Measurements from ENCODE around the gene HIC1. TPM values are rescaled to one million over a fixed set of nuclear protein-coding genes. Genes with fewer than 3 reads are reported as not detected.

The HIC1 gene
- polyA plus RNA-seq, 1 experiment = 15.1 TPM

DNA sequence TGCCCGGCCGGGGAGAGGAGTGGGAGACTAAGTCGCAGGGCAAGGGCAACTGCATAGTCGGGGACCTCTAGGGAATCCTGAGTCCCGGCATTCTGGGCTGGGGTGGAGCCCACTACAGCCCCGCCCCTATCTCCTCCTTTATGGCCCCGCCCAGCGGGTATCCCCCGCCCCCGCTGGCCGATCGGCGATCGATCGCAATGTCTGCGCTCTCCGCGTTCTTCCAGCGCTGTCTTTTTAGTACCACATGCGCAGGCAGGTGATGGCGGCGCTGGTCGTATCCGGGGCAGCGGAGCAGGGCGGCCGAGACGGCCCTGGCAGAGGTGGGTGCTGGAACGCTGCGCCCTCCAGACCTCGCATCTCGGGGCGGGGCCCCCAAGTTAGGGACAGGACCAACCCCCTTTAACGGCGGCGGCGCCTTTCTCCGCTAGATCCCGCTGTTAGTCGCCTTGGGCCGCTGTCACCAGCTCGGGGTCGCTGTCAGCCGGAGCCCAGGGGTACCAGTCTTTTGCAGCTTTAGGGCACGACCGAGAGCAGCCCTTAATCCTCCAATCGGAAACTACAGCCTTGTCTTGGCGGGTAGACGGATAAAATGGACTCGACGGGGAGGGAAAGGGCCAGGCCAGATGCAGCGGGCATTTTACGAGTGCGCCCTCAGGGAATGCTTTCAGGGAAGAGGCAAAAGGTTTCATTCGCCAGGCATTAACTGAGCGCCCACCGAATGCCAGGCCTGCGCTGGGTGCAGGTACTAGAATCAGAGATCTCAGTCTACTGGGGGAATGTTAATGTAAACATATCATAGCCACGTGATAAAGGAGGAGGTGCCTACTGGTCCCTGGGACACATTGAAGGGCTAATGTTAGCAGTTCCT, 24.8 kb upstream of the HIC1 start, which contains the start of gene DPH1:
TSS of gene DPH1 (plus strand) at position 243 of the 868 bp plus-strand sequence. CDS start at position 260, 17 bp downstream.
- Histone ChIP-seq H3K27me3 (ENCODE audit: control insufficient read depth, insufficient read depth, low read length) (no peaks in the 10 kb centered on the region), H3K4me3 (ENCODE audit: low read depth, low read length) (peak within 1 kb of the TSS; percentile 76), H3K36me3 (ENCODE audit: control insufficient read depth, insufficient read depth, low read length) (peaks cover 4% of the 10 kb centered on the region; the same call in 1 of the 2 replicates)
- TF ChIP-seq, protein P1, sequence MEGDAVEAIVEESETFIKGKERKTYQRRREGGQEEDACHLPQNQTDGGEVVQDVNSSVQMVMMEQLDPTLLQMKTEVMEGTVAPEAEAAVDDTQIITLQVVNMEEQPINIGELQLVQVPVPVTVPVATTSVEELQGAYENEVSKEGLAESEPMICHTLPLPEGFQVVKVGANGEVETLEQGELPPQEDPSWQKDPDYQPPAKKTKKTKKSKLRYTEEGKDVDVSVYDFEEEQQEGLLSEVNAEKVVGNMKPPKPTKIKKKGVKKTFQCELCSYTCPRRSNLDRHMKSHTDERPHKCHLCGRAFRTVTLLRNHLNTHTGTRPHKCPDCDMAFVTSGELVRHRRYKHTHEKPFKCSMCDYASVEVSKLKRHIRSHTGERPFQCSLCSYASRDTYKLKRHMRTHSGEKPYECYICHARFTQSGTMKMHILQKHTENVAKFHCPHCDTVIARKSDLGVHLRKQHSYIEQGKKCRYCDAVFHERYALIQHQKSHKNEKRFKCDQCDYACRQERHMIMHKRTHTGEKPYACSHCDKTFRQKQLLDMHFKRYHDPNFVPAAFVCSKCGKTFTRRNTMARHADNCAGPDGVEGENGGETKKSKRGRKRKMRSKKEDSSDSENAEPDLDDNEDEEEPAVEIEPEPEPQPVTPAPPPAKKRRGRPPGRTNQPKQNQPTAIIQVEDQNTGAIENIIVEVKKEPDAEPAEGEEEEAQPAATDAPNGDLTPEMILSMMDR (IDR thresholded peaks at IDR 0.05; ENCODE audit: insufficient read depth, low read depth, low read length) = no peak
- CTCF ChIA-PET = interaction anchor here (3.6 to 5.0 kb wide), 3 partner anchors 11 to 120 kb away, joined by 12 to 40 read pairs (median 17); partner anchors contain the start of genes HIC1 and OVCA2
- DNase-seq (ENCODE audit: low read depth) = no peak
- POLR2A ChIA-PET = interaction anchor here (0.6 kb wide), 1 partner anchor 127 kb away, joined by 9 read pairs; no protein-coding TSS in a partner anchor

DNA sequence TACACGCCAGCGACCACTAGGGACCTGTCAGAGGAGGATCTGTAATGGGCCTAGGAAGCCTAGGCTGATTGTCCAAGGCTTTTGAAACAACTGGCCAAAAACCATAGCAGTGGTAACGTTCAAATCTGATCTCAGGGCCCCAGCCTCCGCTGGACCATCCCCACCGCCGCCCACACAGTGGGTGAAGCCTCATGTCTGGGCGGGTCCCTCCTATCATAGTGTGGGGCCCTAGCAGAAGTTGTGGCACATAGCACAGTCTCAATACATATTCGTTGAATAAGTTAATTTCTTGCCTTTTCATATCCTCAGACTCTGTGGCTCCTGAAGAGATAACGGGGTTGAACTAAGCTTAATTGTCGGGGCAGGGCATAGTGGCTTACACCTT, 24.1 kb upstream of the HIC1 start:
- TF ChIP-seq, protein P1 (IDR thresholded peaks at IDR 0.05; ENCODE audit: insufficient read depth, low read depth, low read length) = peak; percentile 71
- Histone ChIP-seq H3K4me3 (ENCODE audit: low read depth, low read length) (peak overlapping the region; percentile 76), H3K36me3 (ENCODE audit: control insufficient read depth, insufficient read depth, low read length) (peaks cover 6% of the 10 kb centered on the region), H3K27me3 (ENCODE audit: control insufficient read depth, insufficient read depth, low read length) (no peaks in the 10 kb centered on the region)
- CTCF ChIA-PET = interaction anchor here (3.6 to 5.0 kb wide), 3 partner anchors 10 to 121 kb away, joined by 12 to 40 read pairs (median 17); partner anchors contain the start of genes HIC1 and OVCA2
- POLR2A ChIA-PET = no interaction called here
- no peak for DNase-seq (ENCODE audit: low read depth)

DNA sequence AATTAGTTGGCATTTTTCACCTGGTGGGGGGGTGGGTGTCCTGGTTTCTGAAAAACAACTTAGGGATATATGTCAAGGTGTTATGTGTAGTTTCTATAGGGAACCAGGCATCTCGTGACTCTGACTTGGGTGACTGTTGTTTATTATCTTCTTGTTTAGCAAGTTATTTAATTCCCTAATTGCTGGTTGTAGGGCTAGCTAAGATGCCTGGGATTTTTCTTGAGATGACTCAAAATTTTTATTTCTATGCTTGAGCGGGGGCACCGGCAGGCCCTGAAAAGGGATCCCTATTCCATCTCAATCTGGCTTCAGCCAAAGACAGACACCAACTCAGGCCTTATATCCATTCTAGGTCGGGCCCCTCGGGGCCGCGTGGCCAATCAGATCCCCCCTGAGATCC, 21.8 kb upstream of the HIC1 start:
- ChIA-PET POLR2A (interaction anchor here (0.6 kb wide), 1 partner anchor 124 kb away, joined by 4 read pairs; no protein-coding TSS in a partner anchor), CTCF (interaction anchor here (1.1 to 3.8 kb wide), 8 partner anchors 8 to 212 kb away, joined by 3 to 17 read pairs (median 6); partner anchors contain the start of genes HIC1 and OVCA2)
- DNase-seq (ENCODE audit: low read depth) = no peak
- no peaks in the 10 kb centered on the region for H3K27me3 ChIP-seq (ENCODE audit: control insufficient read depth, insufficient read depth, low read length)
- TF ChIP-seq, protein P1 (IDR thresholded peaks at IDR 0.05; ENCODE audit: insufficient read depth, low read depth, low read length) = no peak
- H3K36me3 ChIP-seq (ENCODE audit: control insufficient read depth, insufficient read depth, low read length) = peaks cover 23% of the 10 kb centered on the region
- no peak overlapping the region for H3K4me3 ChIP-seq (ENCODE audit: low read depth, low read length)

DNA sequence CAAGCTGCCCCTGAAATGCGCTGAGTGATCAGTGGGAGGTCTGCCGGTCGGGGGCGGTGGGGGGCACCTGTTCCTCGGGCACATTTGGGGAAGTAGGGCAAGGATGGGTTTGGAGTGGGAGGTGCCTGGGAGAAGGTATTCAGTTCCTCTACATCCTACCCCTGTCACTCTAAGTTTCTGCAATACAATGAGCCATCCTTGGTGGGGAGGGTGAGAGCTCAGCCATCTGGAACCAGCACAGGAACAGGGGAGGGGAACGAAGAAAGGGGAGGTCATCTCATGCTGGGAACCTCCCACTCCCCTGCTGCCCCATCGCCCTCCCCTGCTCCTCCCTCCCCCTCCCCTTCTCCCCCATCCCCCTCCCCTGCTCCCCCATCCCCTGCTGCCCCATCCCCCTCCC, 20.7 kb upstream of the HIC1 start:
- Histone ChIP-seq H3K4me3 (ENCODE audit: low read depth, low read length) (no peak overlapping the region), H3K36me3 (ENCODE audit: control insufficient read depth, insufficient read depth, low read length) (peaks cover 28% of the 10 kb centered on the region), H3K27me3 (ENCODE audit: control insufficient read depth, insufficient read depth, low read length) (no peaks in the 10 kb centered on the region)
- POLR2A ChIA-PET = no interaction called here
- CTCF ChIA-PET = interaction anchor here (0.6 to 2.1 kb wide), 5 partner anchors 10 to 242 kb away, joined by 3 to 6 read pairs (median 4); no protein-coding TSS in a partner anchor
- DNase-seq (ENCODE audit: low read depth) = no peak
- TF ChIP-seq, protein P1 (IDR thresholded peaks at IDR 0.05; ENCODE audit: insufficient read depth, low read depth, low read length) = no peak

Measured in BJ (cell line).